Brain pericyte (primary cell): ENCODE measurements around the gene ZNF716.
"Not testable (repeated sequence)": the region's sequence is repeated elsewhere in the genome, so short reads cannot be mapped to it uniquely, and the experiment has no call there.

Experiments
- DNase-seq: peaks from one replicate; pipeline ENCODE4 v3.0.0-alpha.2; 2012; ENCODE audit warnings: low read depth, low spot score

The ZNF716 gene

DNA sequence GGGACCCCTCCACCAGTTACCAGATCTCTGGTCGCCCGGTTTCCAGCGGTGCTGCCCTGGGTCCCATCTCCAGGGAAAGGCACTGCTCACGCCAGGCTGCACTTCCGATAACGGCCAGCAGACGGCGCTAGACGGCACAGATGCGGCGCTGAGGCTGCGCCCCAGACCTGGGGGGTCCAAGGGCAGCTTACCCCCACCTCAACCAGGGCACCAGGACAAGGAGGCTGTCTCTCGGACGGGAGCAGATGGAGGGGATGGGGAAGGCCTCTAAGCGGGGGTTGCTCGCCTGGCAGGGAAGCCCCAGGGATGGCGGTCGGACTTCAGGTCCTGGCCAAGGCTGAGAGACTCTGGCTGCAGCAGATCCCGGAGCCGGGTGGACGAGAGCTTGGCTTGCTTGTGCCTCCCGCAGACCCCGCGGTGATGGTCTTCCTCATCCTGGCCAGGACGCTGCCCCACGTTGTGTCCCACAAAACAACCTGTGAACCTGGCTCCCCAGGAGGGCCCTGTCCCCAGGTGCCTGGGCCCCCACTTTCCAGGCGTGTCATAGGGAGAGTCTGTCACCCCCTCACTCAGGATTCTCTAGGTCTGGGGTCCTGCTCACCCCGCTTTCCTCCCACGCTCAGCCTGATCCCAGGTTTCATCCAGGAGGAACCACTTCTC is 23.9 kb upstream of the ZNF716 start:
- no peak for DNase-seq

DNA sequence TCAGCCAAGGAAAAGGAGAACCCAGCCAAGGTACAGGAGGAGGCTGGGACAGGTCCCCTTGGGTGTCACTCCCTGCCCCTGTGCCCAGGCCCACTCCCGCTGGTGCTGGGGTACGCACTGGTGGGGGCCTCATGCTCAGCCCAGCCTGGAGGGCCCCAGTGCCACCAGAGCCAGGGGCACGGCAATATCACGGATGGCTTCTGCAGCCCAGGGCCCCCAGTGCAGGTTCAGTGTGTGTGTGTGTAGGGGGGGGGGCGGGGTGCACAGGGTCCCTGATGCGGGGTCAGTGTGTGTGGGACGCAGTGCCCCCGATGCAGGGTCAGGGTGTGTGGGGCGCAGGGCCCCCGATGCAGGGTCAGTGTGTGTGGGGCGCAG is 23.4 kb upstream of the ZNF716 start:
- no peak for DNase-seq

DNA sequence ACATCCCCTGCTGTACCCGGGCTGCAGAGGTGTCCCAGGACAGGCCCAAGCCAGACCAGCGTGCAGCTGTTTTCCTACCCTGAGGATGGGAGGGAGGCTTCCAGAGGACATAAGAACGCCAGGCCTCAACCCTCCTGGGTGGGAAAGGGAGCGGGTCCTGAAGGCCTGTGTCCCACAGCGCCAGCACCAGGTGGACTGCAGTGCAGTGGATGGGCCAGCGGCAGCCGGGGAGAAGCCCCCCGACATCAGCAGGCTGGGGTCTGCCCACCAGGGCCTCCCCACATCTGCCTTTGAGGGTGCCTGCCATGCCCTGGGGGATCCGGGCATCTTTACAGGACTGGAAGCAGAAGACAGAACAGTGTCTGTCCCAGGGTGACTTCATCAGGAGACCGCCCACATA is 22.8 kb upstream of the ZNF716 start:
- DNase-seq = no peak

DNA sequence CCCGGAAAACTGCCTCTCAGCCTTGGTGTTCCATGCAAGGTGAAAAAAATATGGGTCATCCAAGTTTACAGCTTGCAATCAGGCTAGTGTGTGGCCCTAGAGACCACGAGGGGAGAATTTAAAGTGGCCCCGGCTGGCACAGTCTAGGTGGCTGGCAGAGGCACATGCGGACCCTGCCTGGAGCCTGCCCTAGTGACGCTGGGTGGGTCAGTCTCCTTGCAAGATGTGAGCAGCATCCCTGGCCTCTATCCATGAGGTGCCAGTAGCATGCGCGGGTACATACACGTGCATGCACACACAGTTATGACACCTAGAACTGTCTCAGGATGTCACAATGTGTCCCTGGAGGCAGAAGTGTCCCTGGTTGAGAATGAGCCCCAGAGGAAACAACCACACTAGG is 22.4 kb upstream of the ZNF716 start:
- no peak for DNase-seq

DNA sequence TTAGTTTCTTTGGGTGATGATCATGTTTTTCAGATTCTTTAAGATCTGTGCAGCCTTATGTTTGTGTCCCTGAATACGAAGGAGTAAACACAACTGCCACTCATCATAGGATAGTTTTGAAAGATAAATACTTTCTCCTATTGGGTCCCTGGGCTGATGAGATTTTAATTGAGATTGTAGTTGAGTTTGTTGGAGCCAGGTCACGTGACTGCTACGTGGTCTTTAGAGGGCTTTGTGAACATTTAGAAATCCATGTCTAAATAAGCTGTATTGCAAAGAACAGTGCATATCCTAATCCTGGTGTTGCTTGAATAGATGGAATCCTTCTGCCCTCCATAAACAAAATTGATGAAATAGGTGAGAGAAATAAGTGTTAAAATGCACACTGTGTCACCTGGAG is 17.4 kb upstream of the ZNF716 start:
- DNase-seq = no peak

DNA sequence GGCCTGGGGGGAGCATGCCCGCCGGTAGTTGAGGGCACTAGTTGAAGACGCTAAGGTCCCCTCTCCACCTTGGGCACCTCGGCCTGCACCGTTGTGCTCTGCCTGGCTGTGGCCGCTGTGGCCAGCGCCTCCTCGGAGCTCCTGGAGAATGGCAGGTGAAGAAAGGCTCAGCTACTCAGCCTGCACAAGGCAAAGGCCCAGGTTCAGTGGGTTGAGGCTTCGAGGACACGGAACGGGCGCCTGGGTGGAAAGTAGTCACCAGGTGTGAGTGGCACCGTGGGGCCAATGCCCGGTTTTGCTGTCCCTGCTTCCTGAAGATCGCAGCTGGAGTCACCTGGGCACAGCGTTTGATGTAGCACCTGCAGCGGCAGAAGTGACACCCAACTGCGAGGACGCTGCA is 12.4 kb upstream of the ZNF716 start:
- DNase-seq = no peak

DNA sequence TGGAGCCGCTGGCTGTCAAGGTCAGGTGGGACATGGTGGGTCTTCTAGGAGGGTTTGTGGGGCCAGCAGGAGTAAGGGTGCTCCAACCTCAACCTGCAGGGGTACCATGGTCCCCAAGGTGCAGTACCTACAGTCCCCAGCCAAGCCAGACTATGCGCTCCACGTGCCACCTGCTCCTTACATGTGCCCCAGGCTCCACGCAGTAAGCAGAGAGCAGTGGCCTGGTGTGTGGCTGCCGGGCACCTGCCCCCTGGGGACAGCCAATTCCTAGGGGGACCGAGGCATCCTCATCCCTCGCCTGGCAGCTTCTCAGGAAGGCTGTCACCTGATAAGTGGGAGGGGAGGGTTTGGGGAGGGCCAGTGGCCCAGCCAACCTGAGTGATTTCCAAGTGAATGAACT is 11.7 kb upstream of the ZNF716 start:
- DNase-seq = no peak

GRCh38 chr7:57443567-57443966 is 6.4 kb upstream of the ZNF716 start:
- DNase-seq = no peak

DNA sequence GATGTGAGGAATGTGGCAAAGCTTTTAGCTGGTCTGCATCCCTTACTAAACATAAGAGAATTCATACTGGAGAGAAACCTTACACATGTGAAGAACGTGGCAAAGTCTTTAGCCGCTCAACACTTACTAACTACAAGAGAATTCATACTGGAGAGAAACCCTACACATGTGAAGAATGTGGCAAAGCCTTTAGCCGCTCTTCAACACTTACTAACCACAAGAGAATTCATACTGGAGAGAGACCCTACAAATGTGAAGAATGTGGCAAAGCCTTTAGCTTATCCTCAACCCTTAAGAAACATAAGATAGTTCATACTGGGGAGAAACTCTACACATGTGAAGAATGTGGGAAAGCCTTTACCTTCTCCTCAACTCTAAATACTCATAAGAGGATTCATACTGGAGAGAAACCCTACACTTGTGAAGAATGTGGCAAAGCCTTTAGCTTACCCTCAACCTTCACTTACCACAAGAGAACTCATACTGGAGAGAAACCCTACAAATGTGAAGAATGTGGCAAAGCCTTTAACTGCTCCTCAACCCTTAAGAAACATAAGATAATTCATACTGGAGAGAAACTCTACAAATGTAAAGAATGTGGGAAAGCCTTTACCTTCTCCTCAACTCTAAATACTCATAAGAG is 19.3 kb downstream of the ZNF716 start:
- not testable (repeated sequence) for DNase-seq

GRCh38 chr7:57480304-57480703 is 30.3 kb downstream of the ZNF716 start:
- DNase-seq = not testable (repeated sequence)

DNA sequence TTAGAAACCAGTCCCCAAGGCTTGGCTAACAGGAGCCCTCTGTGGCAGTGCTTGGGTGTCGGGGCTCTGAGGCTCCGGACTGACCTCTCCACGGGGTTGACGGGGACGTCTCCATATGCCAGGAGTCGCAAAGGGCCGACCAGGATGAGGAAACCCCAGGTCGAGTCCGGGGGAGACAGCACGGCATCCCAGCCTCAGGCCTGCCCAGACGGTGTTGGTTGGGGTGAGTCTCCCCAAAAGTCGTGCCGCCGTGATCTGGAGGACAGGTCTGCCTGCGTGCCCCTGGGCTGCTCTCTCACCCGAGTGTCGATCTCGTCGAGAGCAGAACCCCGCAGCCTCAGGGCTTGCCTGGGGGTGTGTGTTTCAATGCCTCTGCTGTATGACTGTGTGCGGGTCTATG is 35.0 kb downstream of the ZNF716 start:
- not testable (repeated sequence) for DNase-seq

GRCh38 chr7:57487957-57488356 is 38.0 kb downstream of the ZNF716 start:
- no peak for DNase-seq

DNA sequence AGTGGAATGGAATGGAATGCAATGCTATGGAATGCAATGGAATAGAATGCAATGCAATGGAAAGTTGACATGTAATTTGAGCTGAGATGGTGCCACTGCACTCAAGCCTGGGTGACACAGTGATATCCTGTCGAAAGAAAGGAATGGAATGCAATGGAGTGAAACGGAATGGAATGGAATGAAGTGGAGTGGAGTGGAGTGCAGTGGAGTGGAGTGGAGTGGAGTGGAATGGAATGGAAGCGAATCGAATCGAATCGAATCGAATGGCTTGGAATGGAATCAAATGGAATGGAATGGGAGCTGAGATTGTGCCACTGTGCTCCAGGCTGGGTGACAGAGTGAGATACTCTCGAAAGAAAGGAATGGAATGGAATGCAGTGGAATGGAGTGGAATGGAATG is 45.1 kb downstream of the ZNF716 start:
- DNase-seq = not testable (repeated sequence)

DNA sequence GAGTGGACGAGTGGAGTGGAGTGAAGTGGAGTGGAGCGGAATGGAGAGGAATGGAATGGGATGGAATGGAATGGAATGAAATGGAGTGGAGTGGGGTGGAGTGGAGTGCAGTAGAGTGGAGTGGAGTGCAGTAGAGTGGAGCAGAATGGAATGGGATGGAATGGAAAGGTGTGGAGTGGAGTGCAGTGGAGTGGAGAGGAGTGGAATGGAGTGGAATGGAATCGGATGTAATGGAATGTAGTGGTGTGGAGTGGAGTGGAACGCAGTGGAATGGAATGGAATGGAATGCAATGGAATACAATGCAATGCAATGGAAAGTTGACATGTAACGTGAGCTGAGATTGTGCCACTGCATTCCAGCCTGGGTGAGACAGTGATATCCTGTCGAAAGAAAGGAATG is 46.4 kb downstream of the ZNF716 start:
- DNase-seq = no peak

DNA sequence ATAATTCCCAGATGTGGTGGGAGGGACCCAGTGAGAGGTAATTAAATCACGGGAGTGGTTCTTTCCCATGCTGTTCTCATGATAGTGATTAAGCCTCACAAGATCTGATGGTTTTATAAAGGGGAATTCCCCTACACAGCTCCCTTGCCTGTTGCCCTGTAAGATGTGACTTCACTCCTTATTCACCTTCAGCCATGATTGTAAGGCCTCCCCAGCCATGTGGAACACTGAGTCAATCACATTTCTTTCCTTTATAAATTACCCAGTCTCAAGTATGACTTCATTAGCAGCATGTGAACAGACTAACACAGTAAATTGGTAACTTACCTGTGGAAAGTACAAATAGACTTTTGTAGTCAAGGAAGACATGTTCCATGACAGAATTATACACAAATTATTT is 55.2 kb downstream of the ZNF716 start:
- no peak for DNase-seq
